ENCODE measurements around the gene GSTA3. TPM values are rescaled to one million over a fixed set of nuclear protein-coding genes. Genes with fewer than 3 reads are reported as not detected.
"Not testable (repeated sequence)": the region's sequence is repeated elsewhere in the genome, so short reads cannot be mapped to it uniquely, and the experiment has no call there.

The GSTA3 gene
- total RNA-seq, 2 donors from 2014 or later, result not detected

DNA sequence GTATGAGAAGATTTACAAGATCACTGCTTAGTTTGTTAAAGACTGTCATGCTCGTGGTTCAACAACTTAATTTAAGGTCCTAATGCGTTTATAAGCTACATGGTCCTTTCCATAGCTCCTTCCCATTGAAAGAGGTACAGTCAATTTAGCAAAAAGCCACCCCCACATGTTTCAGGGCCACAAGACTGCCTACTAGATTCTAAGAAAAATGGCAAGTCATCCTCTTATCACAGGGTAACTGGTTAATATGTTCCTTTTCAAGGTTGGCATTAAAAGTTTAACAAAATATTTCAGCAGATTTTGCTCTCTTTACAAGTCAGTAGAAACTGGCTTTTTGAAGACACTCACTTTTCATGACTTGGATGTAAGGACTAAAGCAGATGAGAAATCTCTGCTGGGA, 15.7 kb downstream of the GSTA3 start:
- Mint-ChIP-seq H3K27ac (peak overlapping the region; percentile 23), H3K4me3 (no peak overlapping the region), H3K9me3 (no peaks in the 10 kb centered on the region), H3K27me3 (peaks cover 20% of the 10 kb centered on the region), H3K36me3 (ENCODE audit: low read depth) (no peaks in the 10 kb centered on the region), H3K4me1 (no peaks in the 10 kb centered on the region)
- peak; percentile 56 for ATAC-seq (replicated peaks)

DNA sequence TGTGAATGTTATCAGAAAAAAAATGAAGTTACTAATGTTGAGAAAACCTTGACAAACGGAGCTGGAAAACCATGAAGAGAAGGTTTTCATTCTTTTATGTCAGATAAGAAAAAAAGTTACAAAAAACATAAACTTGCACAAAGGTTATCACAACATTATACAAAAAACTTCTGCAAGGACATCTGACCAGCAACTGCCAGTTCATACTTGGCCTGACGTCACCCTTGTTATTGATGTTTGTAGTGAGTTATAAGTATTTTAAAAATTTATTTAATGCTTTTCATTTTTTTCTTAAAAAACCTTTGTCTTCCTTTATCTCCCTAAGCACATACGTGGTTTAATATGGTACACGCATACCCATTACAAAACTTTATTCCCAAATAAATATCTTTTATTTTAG, 16.3 kb downstream of the GSTA3 start:
- Mint-ChIP-seq H3K27ac (no peak overlapping the region), H3K27me3 (peaks cover 18% of the 10 kb centered on the region), H3K36me3 (ENCODE audit: low read depth) (no peaks in the 10 kb centered on the region), H3K9me3 (no peaks in the 10 kb centered on the region), H3K4me1 (no peaks in the 10 kb centered on the region), H3K4me3 (no peak overlapping the region)
- ATAC-seq (replicated peaks), result no peak

DNA sequence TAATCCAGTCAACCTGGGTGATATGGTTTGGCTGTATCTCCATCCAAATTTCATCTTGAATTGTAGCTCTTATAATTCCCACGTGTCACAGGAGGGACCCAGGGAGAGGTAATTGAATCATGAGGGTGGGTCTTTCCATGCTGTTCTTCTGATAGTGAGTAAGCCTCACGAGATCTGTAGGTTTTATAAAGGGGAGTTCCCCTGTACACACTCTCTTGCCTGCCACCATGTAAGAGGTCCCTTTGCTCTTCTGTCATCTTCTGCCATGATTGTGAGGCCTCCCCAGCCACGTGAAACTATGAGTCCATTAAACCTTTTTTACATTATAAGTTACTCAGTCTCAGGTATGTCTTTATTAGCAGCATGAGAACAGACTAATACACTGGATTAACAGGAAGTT, 19.5 kb downstream of the GSTA3 start:
- H3K4me3 Mint-ChIP-seq, result no peak overlapping the region
- H3K9me3 Mint-ChIP-seq, result no peaks in the 10 kb centered on the region
- no peaks in the 10 kb centered on the region for H3K4me1 Mint-ChIP-seq
- peak overlapping the region; percentile 31 for H3K27ac Mint-ChIP-seq
- H3K27me3 Mint-ChIP-seq, result peaks cover 15% of the 10 kb centered on the region
- peak; percentile 47 for ATAC-seq (replicated peaks)
- H3K36me3 Mint-ChIP-seq (ENCODE audit: low read depth), result no peaks in the 10 kb centered on the region

DNA sequence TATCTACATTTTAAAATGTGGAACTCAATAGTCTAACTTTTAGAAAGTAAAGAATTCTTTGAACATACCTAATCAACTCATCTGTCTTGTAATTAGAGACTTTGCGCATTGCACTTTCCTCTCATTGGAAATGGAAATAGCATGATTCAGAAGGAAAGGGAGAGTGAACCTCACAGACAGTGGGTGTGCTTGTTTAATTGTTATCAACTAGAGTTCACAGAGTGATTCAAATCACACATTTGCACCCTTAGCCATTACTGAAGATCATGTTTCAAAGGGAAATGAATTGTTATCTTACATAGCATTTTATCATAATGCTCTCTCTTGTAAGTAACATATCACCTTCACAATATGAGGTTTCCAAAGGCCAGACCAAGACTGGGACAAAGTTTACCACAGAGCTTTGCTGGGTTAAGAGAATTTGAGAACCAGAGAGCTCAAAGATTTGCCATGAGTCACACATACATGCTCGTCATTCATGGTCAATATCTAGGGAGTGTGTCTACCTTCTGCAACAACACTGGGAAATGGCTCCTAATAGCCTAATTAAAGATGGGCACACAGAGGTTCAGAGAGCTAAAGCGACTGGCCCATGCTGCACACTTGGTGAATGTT, 21.5 kb downstream of the GSTA3 start:
- Mint-ChIP-seq H3K4me1 (no peaks in the 10 kb centered on the region), H3K36me3 (ENCODE audit: low read depth) (no peaks in the 10 kb centered on the region), H3K9me3 (no peaks in the 10 kb centered on the region), H3K27ac (no peak overlapping the region), H3K4me3 (no peak overlapping the region), H3K27me3 (peaks cover 13% of the 10 kb centered on the region)
- peak; percentile 59 for ATAC-seq (replicated peaks)

DNA sequence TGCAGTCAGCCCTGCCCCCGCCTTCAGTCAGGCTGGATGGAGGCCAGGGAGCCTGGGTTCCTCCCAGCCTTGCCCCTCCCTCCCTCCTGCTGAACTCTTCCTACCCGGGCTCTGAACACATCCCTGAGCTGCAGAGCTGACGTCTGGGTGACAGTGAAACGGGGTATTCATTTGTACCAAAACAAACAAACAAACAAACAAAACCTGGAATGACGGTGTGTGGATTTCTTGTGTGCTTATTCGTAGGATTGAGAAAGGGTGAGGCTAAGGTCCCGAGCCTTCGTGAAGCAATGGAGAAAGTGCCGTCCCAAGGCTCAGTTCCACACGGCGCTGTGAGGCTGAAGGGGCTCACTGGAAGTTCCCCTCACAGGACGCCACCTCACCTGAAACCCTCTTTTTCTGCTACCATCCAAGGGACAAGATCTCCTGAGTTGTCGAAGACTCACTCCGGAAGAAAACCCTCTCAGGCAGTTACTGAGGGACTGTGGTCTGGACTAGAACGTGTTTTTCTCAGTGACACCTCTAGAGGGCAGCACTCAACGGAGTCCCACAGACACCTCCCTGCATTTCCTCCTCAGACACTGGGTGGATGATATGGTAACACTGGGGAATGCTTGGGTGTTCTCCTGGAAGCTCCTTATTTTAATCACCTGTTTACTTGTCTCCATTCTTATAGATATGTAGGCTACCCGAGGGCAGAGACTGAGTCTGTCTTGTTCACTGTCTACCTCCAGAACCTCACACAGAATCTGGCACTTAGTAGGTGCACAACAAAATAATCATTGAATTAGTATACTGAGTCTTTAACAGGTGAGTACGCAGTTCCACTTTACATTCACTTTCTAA, 27.3 kb downstream of the GSTA3 start:
- Mint-ChIP-seq H3K9me3 (no peaks in the 10 kb centered on the region), H3K27ac (peak overlapping the region; percentile 87), H3K27me3 (no peaks in the 10 kb centered on the region), H3K36me3 (ENCODE audit: low read depth) (no peaks in the 10 kb centered on the region), H3K4me1 (no peaks in the 10 kb centered on the region), H3K4me3 (peak overlapping the region; percentile 90)
- peak; percentile 99 for ATAC-seq (replicated peaks)

DNA sequence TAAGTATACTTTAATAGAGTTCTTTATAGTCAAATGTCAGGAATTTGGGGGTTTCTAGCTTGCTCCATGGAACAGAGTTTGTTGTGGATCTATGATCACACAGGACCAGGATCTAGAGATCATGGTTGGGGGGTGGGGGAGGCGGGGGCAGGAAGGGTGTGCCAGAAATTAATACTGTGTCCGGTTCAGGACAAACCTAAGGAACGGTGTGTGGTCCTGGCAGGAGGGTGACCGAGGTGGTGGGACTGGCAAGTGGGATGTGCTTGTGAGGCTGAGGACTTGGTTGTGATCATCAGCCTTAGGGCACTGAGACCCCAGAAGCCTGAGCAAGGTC, 27.9 kb downstream of the GSTA3 start:
- Mint-ChIP-seq H3K9me3 (no peaks in the 10 kb centered on the region), H3K36me3 (ENCODE audit: low read depth) (no peaks in the 10 kb centered on the region), H3K27ac (peak overlapping the region; percentile 87), H3K4me1 (no peaks in the 10 kb centered on the region), H3K27me3 (no peaks in the 10 kb centered on the region), H3K4me3 (peak overlapping the region; percentile 90)
- ATAC-seq (replicated peaks), result no peak

DNA sequence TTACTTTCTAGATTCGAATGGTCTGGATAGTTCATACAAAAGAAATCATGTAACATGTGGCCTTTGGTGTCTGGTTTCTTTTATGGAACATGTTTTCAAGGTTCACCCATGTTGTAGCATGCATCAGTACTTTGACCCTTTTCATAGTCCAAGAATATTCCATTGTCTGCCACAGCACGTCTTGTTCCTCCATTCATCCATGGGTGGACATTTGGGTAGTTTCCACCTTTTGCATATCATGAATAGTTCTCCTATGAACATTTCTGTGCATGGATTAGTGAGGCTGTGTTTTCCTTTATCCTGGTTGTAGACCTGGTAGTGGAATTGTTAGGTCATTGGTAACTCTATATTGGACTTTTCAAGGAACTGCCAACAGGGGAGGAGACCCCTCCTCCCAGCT, 31.7 kb downstream of the GSTA3 start:
- no peaks in the 10 kb centered on the region for H3K36me3 Mint-ChIP-seq (ENCODE audit: low read depth)
- no peak overlapping the region for H3K4me3 Mint-ChIP-seq
- no peaks in the 10 kb centered on the region for H3K9me3 Mint-ChIP-seq
- H3K27ac Mint-ChIP-seq, result peak overlapping the region; percentile 17
- ATAC-seq (replicated peaks), result no peak
- H3K4me1 Mint-ChIP-seq, result no peaks in the 10 kb centered on the region
- H3K27me3 Mint-ChIP-seq, result no peaks in the 10 kb centered on the region

DNA sequence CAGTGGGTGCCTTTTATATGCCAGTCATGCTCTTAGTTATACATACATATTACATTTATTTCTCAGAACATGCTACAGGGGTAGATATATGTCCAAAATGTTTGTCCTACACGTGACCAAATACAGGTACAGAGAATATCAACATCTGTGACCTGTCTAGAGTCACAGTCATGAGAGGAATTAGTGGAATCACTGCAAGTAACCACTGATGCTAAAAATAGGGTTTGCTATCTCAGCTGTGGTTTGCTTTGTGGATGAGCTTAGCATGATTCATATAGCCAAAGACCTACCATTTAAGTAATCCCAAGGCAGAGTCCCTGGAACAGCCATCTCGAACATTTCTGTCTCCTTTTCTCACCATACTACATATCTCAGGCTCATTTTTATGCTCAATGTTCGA, 32.3 kb downstream of the GSTA3 start:
- H3K4me1 Mint-ChIP-seq, result no peaks in the 10 kb centered on the region
- ATAC-seq (replicated peaks), result peak; percentile 86
- peak overlapping the region; percentile 4 for H3K4me3 Mint-ChIP-seq
- no peak overlapping the region for H3K27ac Mint-ChIP-seq
- no peaks in the 10 kb centered on the region for H3K9me3 Mint-ChIP-seq
- no peaks in the 10 kb centered on the region for H3K36me3 Mint-ChIP-seq (ENCODE audit: low read depth)
- H3K27me3 Mint-ChIP-seq, result no peaks in the 10 kb centered on the region

DNA sequence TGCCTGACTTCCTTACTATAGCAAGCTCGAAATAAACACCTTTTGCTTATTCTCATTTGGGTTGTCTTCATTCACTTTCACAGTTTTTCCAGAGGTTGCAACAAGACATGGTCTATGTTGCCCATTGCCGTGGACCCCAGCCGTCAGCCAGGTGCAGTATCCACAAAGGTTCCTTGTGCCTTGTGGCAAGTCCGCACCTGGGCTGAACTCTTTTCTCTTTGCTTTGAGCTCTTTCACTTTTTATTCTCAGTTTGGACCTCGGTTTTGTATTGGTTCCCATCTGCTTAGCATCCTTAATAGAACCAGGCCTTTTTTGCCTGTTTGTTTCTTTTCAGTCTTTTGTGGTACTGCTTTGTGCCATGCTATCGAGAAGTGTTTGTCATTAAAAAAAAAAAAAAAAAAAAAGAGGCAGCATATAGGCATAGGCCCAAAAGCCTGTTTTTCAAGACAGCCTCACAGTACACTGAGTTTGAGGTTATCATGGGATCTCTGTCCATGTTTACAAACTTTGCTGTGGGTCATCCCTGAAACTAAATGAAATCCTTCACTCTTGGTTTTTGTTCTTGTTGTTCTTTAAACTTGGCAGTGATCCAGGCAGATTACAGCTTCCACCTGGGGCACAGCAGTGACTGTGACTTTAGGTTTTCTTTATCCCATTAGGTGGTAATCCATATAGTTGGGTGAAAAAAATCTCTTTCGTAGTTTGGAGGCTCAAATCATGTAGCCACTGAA, 33.3 kb downstream of the GSTA3 start:
- H3K27ac Mint-ChIP-seq, result no peak overlapping the region
- H3K4me1 Mint-ChIP-seq, result no peaks in the 10 kb centered on the region
- ATAC-seq (replicated peaks), result no peak
- no peak overlapping the region for H3K4me3 Mint-ChIP-seq
- H3K36me3 Mint-ChIP-seq (ENCODE audit: low read depth), result no peaks in the 10 kb centered on the region
- H3K9me3 Mint-ChIP-seq, result no peaks in the 10 kb centered on the region
- H3K27me3 Mint-ChIP-seq, result no peaks in the 10 kb centered on the region

DNA sequence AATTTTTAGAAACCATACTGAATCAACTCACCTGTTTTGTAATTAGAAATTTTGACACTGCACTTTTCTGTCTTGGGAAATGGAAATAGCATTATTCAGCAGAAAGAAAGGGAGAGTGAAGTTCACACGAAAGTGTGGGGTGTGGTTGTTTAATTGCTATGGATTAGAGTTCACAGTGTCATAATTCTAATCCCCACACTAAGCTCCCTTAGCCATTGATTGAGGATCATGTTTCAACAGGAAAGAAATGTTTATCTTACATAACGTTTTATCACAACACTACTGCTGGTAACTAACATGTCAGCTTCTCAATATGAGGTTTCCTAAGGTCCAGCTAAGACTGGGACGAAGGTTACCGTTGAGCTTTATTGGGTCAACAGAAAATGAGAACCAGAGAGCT, 37.5 kb downstream of the GSTA3 start:
- Mint-ChIP-seq H3K27ac (no peak overlapping the region), H3K4me1 (no peaks in the 10 kb centered on the region), H3K36me3 (ENCODE audit: low read depth) (no peaks in the 10 kb centered on the region), H3K4me3 (no peak overlapping the region), H3K27me3 (no peaks in the 10 kb centered on the region), H3K9me3 (no peaks in the 10 kb centered on the region)
- ATAC-seq (replicated peaks), result no peak

DNA sequence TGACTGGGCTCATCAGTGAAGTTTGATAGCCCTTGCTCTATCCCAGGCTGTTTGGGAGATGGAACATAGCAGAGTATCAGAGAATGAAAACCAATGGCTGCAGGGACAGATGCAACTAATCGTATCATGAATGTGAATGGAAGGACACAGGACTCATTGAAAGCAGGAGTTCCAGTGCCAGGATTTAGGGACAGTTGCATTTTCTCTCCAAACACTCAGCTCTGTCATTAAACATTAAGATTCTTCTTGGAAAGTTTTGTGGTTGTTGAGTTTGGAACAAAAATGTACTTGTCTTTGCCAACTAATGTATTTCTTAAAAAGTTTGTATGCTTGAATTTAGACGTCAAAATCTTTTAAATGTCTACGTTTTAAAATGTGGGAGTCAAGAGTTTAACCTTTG, 37.9 kb downstream of the GSTA3 start:
- Mint-ChIP-seq H3K27me3 (no peaks in the 10 kb centered on the region), H3K9me3 (no peaks in the 10 kb centered on the region), H3K4me1 (no peaks in the 10 kb centered on the region), H3K36me3 (ENCODE audit: low read depth) (no peaks in the 10 kb centered on the region), H3K27ac (no peak overlapping the region), H3K4me3 (no peak overlapping the region)
- no peak for ATAC-seq (replicated peaks)

DNA sequence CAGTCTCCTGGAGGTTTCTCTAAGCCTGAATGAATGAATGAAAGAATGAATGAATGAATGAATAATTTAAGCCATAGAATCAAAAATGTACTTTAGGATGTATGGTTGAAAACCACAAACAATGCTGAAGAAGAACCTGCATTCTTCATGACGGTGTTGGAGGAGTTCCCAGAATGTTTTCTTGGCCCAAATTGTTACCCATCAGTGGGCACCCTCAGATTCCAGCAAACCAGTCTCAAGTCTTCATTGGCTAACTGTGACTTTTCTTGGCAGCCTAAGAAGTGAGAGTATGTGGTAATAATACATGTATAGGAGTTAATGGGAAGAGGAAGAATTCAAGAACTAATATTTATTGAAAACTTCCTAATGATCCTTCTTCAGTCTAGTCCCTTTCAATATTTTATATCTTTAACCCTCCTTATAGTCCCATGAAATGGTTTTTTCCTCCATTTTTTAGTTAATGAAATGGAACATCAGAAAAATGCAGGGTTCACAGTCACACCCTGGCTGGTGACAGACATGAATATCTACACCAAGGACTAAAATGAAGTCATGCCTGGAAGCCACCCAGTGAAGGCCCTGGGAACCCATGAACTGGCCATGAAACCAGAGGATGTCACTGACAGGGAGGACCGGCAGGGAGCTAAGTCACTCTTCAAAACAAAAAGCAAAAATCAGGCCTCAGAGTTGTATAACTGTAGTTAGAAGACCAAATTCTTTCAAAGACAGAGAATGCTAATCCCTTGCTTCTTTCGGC, 39.0 kb downstream of the GSTA3 start:
- not testable (repeated sequence) for H3K27ac Mint-ChIP-seq; ATAC-seq (replicated peaks); H3K4me1 Mint-ChIP-seq; H3K36me3 Mint-ChIP-seq (ENCODE audit: low read depth); H3K4me3 Mint-ChIP-seq; H3K27me3 Mint-ChIP-seq; H3K9me3 Mint-ChIP-seq

DNA sequence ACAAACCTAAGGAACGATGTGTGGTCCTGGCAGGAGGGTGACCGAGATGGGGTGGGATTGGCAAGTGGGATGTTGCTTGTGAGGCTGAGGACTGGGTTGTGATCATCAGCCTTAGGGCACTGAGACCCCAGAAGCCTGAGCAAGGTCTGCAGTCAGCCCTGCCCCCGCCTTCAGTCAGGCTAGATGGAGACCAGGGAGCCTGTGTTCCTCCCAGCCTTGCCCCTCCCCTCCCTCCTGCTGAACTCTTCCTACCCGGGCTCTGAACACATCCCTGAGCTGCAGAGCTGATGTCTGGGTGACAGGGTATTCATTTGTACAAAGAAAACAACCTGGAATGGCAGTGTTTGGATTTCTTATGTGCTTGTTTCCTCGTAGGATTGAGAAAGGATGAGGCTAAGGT, 40.6 kb downstream of the GSTA3 start:
- H3K27me3 Mint-ChIP-seq; H3K9me3 Mint-ChIP-seq; H3K27ac Mint-ChIP-seq; H3K4me1 Mint-ChIP-seq; H3K36me3 Mint-ChIP-seq (ENCODE audit: low read depth); ATAC-seq (replicated peaks); H3K4me3 Mint-ChIP-seq: not testable (repeated sequence)

DNA sequence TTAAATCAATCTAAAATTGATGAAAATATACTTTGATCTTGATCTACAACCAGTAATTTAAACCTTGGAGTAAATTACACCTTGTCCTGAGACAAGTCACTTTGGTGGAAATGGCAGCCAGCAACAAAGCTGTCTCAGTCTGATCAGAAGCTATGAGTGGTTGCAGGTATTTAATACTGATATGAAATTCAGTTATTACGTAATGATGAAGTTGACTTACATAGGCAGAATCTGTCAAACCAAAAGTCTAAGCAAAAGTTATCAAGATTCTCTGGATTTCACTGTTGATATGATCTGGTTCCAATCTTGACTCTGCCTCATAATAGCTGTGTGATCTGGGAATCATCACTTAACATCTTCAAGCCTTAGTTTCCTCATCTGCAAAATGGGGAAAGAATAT, 41.3 kb downstream of the GSTA3 start:
- H3K4me3 Mint-ChIP-seq, result no peak overlapping the region
- H3K9me3 Mint-ChIP-seq, result no peaks in the 10 kb centered on the region
- H3K36me3 Mint-ChIP-seq (ENCODE audit: low read depth), result no peaks in the 10 kb centered on the region
- no peaks in the 10 kb centered on the region for H3K4me1 Mint-ChIP-seq
- no peak for ATAC-seq (replicated peaks)
- H3K27ac Mint-ChIP-seq, result no peak overlapping the region
- no peaks in the 10 kb centered on the region for H3K27me3 Mint-ChIP-seq
